ENCODE results near the gene GAS2.

GAS2 gene

GRCh38 chr11:22657101-22657694, 9.2 kb upstream of the GAS2 start:
- H3K79me2 ChIP-seq (ENCODE audit: insufficient read depth, low read length): no peaks in the 10 kb centered on the region

GRCh38 chr11:22659783-22660182, 6.6 kb upstream of the GAS2 start:
- Histone ChIP-seq H3K9me3 (ENCODE audit: insufficient read depth, low read length) (no peaks in the 10 kb centered on the region), H3K4me3 (ENCODE audit: insufficient read depth, low read length, poor library complexity, severe bottlenecking) (no peak overlapping the region), H3K36me3 (ENCODE audit: low read length) (no peaks in the 10 kb centered on the region), H3K9ac (ENCODE audit: low read length) (no peak overlapping the region), H3K27me3 (ENCODE audit: low read length) (0 out of 2 replicates have a peak, but pooled peaks cover 2% of the 10 kb centered on the region), H3K27ac (ENCODE audit: low read depth, low read length) (no peak overlapping the region), H3K9me2 (replicated peaks; ENCODE audit: insufficient read depth, low read length) (no peaks in the 10 kb centered on the region), H2AFZ (ENCODE audit: low read depth, low read length, severe bottlenecking) (no peak overlapping the region), H3K79me2 (ENCODE audit: insufficient read depth, low read length) (no peaks in the 10 kb centered on the region), H3K4me2 (ENCODE audit: low read depth, low read length, poor library complexity, severe bottlenecking) (no peak overlapping the region), H4K20me1 (ENCODE audit: low read depth, low read length) (no peaks in the 10 kb centered on the region), H3F3A (ENCODE audit: insufficient read depth) (no peaks in the 10 kb centered on the region)
- TF ChIP-seq CTCF (IDR thresholded peaks at IDR 0.05; ENCODE audit: insufficient read depth, low read length, poor library complexity, severe bottlenecking) (no peak), EZH2phosphoT487 (conservative IDR thresholded peaks at IDR 0.05; ENCODE audit: low read length) (no peak)

More at GRCh38 chr11:22657101-22657694, 9.2 kb upstream of the GAS2 start:
- Histone ChIP-seq H3K27me3 (ENCODE audit: low read length) (0 out of 2 replicates have a peak, but pooled peaks cover 2% of the 10 kb centered on the region), H3K9ac (ENCODE audit: low read length) (no peak overlapping the region), H3K27ac (ENCODE audit: low read depth, low read length) (no peak overlapping the region), H3K4me3 (ENCODE audit: insufficient read depth, low read length, poor library complexity, severe bottlenecking) (no peak overlapping the region), H3K9me2 (replicated peaks; ENCODE audit: insufficient read depth, low read length) (no peaks in the 10 kb centered on the region), H2AFZ (ENCODE audit: low read depth, low read length, severe bottlenecking) (no peak overlapping the region), H3K36me3 (ENCODE audit: low read length) (no peaks in the 10 kb centered on the region), H4K20me1 (ENCODE audit: low read depth, low read length) (no peaks in the 10 kb centered on the region), H3F3A (ENCODE audit: insufficient read depth) (no peaks in the 10 kb centered on the region), H3K4me2 (ENCODE audit: low read depth, low read length, poor library complexity, severe bottlenecking) (no peak overlapping the region), H3K9me3 (ENCODE audit: insufficient read depth, low read length) (no peaks in the 10 kb centered on the region)
- TF ChIP-seq CTCF (IDR thresholded peaks at IDR 0.05; ENCODE audit: insufficient read depth, low read length, poor library complexity, severe bottlenecking) (no peak), EZH2phosphoT487 (conservative IDR thresholded peaks at IDR 0.05; ENCODE audit: low read length) (no peak)

- Histone ChIP-seq H3K9ac (ENCODE audit: low read length) (no peak overlapping the region), H3K4me2 (ENCODE audit: low read depth, low read length, poor library complexity, severe bottlenecking) (no peak overlapping the region), H3K27me3 (ENCODE audit: low read length) (0 out of 2 replicates have a peak, but pooled peaks cover 2% of the 10 kb centered on the region), H2AFZ (ENCODE audit: low read depth, low read length, severe bottlenecking) (no peak overlapping the region), H3K9me2 (replicated peaks; ENCODE audit: insufficient read depth, low read length) (no peaks in the 10 kb centered on the region), H3F3A (ENCODE audit: insufficient read depth) (no peaks in the 10 kb centered on the region), H4K20me1 (ENCODE audit: low read depth, low read length) (no peaks in the 10 kb centered on the region), H3K9me3 (ENCODE audit: insufficient read depth, low read length) (no peaks in the 10 kb centered on the region), H3K36me3 (ENCODE audit: low read length) (no peaks in the 10 kb centered on the region), H3K79me2 (ENCODE audit: insufficient read depth, low read length) (no peaks in the 10 kb centered on the region), H3K27ac (ENCODE audit: low read depth, low read length) (no peak overlapping the region), H3K4me3 (ENCODE audit: insufficient read depth, low read length, poor library complexity, severe bottlenecking) (no peak overlapping the region)
- TF ChIP-seq CTCF (IDR thresholded peaks at IDR 0.05; ENCODE audit: insufficient read depth, low read length, poor library complexity, severe bottlenecking) (no peak), EZH2phosphoT487 (conservative IDR thresholded peaks at IDR 0.05; ENCODE audit: low read length) (no peak)
Measured at GRCh38 chr11:22666688-22667439, 453 bp downstream of the GAS2 start.
